HL-60 (cell line): ENCODE results near the gene CAMTA1.

Source experiments
- CTCF ChIP-seq: IDR thresholded peaks from one replicate; pipeline ENCODE4 v1.5.1; 2011; ENCODE audit warnings: low read length, control low read depth, inconsistent platforms; ENCODE audit not compliant: insufficient read depth
- GABPA ChIP-seq: IDR thresholded peaks from 2 replicates; pipeline ENCODE4 v1.6.1; 2012; ENCODE audit warnings: low read depth
- REST ChIP-seq: IDR thresholded peaks from 2 replicates; pipeline ENCODE4 v1.6.1; 2012; ENCODE audit warnings: low read depth; ENCODE audit not compliant: insufficient replicate concordance

GRCh38 chr1:7587108-7587772 lies 802.0 kb downstream of the CAMTA1 start:
- TF ChIP-seq CTCF = no peak
- TF ChIP-seq REST = no peak
- TF ChIP-seq GABPA = no peak
